ENCODE measurements around the gene BOLA1.
A peak's percentile ranks its signal among the peaks of the same experiment; 100 is the strongest.

Gene BOLA1

DNA sequence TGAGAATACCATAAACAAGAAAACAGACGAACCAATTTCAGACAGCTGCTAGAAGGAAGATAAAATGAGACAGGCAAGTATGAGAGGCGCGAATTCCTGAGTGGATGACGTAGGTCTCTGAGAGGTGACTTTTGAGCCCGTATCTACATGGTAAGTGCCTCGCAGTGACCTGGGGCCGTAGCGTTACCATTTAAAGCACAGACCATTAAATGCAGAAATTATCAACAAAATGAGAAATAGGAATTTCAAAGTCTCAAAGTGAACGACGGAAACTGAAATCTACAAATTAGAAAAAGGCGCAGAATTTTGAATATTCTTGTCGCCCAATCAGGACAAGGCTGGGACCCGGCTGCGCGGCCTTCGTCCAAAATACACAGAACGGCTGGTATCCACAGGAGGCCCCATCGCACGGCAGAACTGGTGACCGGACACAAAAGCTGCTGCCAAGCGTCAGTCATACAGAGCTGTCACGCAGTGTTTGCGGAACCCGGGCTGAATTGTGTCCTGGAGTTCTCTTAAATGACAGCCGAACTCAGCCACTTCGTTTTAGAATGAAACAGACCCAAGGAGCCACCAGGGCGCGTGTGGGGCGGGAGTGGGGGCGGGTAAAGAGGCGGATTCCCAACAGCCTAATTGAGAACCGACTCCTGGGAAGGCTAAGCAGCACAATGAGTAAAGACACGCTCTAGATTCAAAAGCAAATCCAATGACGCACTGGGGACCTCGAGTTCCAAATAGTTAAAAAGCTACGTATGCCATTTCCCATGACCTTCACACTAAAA lies 13.8 kb upstream of the BOLA1 start (continued):
- peak; percentile 81 for TF ChIP-seq ZNF341 (tag by site-specific recombination; IDR thresholded peaks at IDR 0.05; ENCODE audit: low read depth)
- TF ChIP-seq, protein P1, sequence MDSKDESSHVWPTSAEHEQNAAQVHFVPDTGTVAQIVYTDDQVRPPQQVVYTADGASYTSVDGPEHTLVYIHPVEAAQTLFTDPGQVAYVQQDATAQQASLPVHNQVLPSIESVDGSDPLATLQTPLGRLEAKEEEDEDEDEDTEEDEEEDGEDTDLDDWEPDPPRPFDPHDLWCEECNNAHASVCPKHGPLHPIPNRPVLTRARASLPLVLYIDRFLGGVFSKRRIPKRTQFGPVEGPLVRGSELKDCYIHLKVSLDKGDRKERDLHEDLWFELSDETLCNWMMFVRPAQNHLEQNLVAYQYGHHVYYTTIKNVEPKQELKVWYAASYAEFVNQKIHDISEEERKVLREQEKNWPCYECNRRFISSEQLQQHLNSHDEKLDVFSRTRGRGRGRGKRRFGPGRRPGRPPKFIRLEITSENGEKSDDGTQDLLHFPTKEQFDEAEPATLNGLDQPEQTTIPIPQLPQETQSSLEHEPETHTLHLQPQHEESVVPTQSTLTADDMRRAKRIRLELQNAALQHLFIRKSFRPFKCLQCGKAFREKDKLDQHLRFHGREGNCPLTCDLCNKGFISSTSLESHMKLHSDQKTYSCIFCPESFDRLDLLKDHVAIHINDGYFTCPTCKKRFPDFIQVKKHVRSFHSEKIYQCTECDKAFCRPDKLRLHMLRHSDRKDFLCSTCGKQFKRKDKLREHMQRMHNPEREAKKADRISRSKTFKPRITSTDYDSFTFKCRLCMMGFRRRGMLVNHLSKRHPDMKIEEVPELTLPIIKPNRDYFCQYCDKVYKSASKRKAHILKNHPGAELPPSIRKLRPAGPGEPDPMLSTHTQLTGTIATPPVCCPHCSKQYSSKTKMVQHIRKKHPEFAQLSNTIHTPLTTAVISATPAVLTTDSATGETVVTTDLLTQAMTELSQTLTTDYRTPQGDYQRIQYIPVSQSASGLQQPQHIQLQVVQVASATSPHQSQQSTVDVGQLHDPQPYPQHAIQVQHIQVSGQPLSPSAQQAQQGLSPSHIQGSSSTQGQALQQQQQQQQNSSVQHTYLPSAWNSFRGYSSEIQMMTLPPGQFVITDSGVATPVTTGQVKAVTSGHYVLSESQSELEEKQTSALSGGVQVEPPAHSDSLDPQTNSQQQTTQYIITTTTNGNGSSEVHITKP (tag by site-specific recombination; IDR thresholded peaks at IDR 0.05) = 0 out of 2 replicates have a peak, but pooled peaks have one; percentile 56
- TF ChIP-seq ZNF610 (tag by site-specific recombination; IDR thresholded peaks at IDR 0.05; ENCODE audit: borderline replicate concordance) = no peak
- TF ChIP-seq ZNF664 (tag by site-specific recombination; IDR thresholded peaks at IDR 0.05) = no peak
- TF ChIP-seq OSR2 (tag by site-specific recombination; IDR thresholded peaks at IDR 0.05) = peak; percentile 65
- TF ChIP-seq, protein P2, sequence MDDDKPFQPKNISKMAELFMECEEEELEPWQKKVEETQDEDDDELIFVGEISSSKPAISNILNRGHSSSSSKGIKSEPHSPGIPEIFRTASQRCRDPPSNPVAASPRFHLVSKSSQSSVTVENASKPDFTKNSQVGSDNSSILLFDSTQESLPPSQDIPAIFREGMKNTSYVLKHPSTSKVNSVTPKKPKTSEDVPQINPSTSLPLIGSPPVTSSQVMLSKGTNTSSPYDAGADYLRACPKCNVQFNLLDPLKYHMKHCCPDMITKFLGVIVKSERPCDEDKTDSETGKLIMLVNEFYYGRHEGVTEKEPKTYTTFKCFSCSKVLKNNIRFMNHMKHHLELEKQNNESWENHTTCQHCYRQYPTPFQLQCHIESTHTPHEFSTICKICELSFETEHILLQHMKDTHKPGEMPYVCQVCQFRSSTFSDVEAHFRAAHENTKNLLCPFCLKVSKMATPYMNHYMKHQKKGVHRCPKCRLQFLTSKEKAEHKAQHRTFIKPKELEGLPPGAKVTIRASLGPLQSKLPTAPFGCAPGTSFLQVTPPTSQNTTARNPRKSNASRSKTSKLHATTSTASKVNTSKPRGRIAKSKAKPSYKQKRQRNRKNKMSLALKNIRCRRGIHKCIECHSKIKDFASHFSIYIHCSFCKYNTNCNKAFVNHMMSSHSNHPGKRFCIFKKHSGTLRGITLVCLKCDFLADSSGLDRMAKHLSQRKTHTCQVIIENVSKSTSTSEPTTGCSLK (tag by site-specific recombination; IDR thresholded peaks at IDR 0.05) = no peak
- TF ChIP-seq KLF10 (tag by site-specific recombination; IDR thresholded peaks at IDR 0.05) = peak; percentile 84
- TF ChIP-seq, protein P3, sequence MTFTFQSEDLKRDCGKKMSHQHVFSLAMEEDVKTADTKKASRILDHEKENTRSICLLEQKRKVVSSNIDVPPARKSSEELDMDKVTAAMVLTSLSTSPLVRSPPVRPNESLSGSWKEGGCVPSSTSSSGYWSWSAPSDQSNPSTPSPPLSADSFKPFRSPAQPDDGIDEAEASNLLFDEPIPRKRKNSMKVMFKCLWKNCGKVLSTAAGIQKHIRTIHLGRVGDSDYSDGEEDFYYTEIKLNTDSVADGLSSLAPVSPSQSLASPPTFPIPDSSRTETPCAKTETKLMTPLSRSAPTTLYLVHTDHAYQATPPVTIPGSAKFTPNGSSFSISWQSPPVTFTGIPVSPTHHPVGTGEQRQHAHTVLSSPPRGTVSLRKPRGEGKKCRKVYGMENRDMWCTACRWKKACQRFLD (tag by site-specific recombination; IDR thresholded peaks at IDR 0.05) = no peak
- no peak for TF ChIP-seq ZNF837 (tag by site-specific recombination; IDR thresholded peaks at IDR 0.05)
- peak; percentile 92 for TF ChIP-seq ZNF629 (tag by site-specific recombination; IDR thresholded peaks at IDR 0.05)
- no peak for TF ChIP-seq ZNF843 (tag by site-specific recombination; IDR thresholded peaks at IDR 0.05)
- TF ChIP-seq ZNF146 (tag by site-specific recombination; IDR thresholded peaks at IDR 0.05) = no peak
- TF ChIP-seq, protein P4, sequence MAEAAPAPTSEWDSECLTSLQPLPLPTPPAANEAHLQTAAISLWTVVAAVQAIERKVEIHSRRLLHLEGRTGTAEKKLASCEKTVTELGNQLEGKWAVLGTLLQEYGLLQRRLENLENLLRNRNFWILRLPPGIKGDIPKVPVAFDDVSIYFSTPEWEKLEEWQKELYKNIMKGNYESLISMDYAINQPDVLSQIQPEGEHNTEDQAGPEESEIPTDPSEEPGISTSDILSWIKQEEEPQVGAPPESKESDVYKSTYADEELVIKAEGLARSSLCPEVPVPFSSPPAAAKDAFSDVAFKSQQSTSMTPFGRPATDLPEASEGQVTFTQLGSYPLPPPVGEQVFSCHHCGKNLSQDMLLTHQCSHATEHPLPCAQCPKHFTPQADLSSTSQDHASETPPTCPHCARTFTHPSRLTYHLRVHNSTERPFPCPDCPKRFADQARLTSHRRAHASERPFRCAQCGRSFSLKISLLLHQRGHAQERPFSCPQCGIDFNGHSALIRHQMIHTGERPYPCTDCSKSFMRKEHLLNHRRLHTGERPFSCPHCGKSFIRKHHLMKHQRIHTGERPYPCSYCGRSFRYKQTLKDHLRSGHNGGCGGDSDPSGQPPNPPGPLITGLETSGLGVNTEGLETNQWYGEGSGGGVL (tag by site-specific recombination; IDR thresholded peaks at IDR 0.05) = no peak
- TF ChIP-seq SCRT1 (tag by site-specific recombination; IDR thresholded peaks at IDR 0.05; ENCODE audit: borderline replicate concordance) = no peak
- 0 out of 2 replicates have a peak, but pooled peaks have one; percentile 54 for TF ChIP-seq KLF9 (tag by site-specific recombination; IDR thresholded peaks at IDR 0.05; ENCODE audit: low read depth)
- TF ChIP-seq, protein P5, sequence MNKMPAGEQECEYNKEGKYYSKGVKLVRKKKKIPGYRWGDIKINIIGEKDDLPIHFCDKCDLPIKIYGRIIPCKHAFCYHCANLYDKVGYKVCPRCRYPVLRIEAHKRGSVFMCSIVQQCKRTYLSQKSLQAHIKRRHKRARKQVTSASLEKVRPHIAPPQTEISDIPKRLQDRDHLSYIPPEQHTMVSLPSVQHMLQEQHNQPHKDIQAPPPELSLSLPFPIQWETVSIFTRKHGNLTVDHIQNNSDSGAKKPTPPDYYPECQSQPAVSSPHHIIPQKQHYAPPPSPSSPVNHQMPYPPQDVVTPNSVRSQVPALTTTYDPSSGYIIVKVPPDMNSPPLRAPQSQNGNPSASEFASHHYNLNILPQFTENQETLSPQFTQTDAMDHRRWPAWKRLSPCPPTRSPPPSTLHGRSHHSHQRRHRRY (tag by site-specific recombination; IDR thresholded peaks at IDR 0.05) = no peak
- TF ChIP-seq ZNF423 (tag by site-specific recombination; IDR thresholded peaks at IDR 0.05) = no peak
- TF ChIP-seq FEZF1 (tag by site-specific recombination; IDR thresholded peaks at IDR 0.05) = peak; percentile 75
- TF ChIP-seq GLIS1 (tag by site-specific recombination; IDR thresholded peaks at IDR 0.05) = peak; percentile 55
- 0 out of 2 replicates have a peak, but pooled peaks have one; percentile 23 for TF ChIP-seq ZNF792 (tag by site-specific recombination; IDR thresholded peaks at IDR 0.05)
- TF ChIP-seq ZNF274 (IDR thresholded peaks at IDR 0.05; ENCODE audit: low read length) = no peak
- TF ChIP-seq ZNF274 (tag by site-specific recombination; IDR thresholded peaks at IDR 0.05; ENCODE audit: borderline replicate concordance) = no peak
- TF ChIP-seq ZNF555 (tag by site-specific recombination; conservative IDR thresholded peaks at IDR 0.05) = no peak
- TF ChIP-seq, protein P6, sequence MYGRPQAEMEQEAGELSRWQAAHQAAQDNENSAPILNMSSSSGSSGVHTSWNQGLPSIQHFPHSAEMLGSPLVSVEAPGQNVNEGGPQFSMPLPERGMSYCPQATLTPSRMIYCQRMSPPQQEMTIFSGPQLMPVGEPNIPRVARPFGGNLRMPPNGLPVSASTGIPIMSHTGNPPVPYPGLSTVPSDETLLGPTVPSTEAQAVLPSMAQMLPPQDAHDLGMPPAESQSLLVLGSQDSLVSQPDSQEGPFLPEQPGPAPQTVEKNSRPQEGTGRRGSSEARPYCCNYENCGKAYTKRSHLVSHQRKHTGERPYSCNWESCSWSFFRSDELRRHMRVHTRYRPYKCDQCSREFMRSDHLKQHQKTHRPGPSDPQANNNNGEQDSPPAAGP (tag by site-specific recombination; IDR thresholded peaks at IDR 0.05) = no peak; the same call in 1 of the 2 replicates
- TF ChIP-seq EGR2 (tag by site-specific recombination; IDR thresholded peaks at IDR 0.05; ENCODE audit: low read depth) = peak; percentile 61
- TF ChIP-seq MZF1 (tag by site-specific recombination; IDR thresholded peaks at IDR 0.05; ENCODE audit: borderline replicate concordance) = no peak
- TF ChIP-seq ZNF777 (tag by site-specific recombination; IDR thresholded peaks at IDR 0.05; ENCODE audit: borderline replicate concordance) = no peak
- no peak for TF ChIP-seq ZNF112 (tag by site-specific recombination; IDR thresholded peaks at IDR 0.05)
- no peak for TF ChIP-seq ZNF311 (tag by site-specific recombination; IDR thresholded peaks at IDR 0.05; ENCODE audit: borderline replicate concordance)

Measured in HEK293 (cell line).